GM18909 (cell line): ENCODE data around the gene TSPAN10.

Experiments used
- ATAC-seq: cut with Tn5 transposase; IDR thresholded peaks from one replicate; pipeline ENCODE4 v1.9.1; 2021; ENCODE audit warnings: mild to moderate bottlenecking; ENCODE audit not compliant: unreplicated experiment, poor library complexity

The TSPAN10 gene

DNA sequence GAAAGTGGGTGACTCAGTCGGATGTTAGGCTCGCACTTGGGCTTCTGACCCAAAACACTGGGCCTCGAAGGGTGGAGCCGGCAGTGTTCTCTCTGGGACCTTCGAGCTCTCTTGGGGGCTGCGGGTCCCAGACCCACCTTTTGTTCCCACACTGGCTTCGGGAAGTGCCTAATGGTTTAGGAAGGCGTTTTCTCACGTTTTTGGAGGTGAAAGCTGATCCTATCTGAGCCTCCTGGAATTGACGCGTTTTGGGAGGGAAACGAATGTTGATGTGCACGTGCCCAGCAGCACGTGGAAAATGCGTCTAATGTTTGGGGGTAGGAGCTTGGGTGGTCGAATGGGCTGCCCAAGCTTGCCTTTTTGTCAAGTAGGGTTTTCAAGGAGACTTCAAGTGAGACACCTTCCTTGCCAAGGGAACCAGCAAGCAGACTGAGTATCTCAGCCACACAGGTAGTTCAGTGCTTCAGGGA, 47.5 kb downstream of the TSPAN10 start:
- ATAC-seq = no peak

DNA sequence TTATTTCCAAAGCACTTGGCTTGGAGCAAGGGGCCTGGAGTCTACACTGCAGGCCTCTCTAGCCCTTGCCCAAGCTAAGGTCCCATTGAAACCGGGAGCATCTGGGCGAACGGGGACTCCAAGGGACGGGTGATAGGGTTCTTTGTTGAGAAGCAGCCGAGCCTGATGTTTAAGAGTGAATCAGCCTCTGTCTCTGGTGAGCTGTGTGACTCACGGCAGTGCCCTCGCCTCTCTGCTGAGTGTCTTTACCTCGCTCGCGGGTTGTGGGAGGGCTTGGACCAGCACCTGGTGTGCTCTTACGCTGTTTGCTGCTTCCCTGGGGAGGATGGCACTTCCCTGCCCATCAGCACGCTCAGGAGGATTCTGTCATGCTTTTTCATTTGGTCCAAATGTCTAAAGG, 48.1 kb downstream of the TSPAN10 start:
- no peak for ATAC-seq

DNA sequence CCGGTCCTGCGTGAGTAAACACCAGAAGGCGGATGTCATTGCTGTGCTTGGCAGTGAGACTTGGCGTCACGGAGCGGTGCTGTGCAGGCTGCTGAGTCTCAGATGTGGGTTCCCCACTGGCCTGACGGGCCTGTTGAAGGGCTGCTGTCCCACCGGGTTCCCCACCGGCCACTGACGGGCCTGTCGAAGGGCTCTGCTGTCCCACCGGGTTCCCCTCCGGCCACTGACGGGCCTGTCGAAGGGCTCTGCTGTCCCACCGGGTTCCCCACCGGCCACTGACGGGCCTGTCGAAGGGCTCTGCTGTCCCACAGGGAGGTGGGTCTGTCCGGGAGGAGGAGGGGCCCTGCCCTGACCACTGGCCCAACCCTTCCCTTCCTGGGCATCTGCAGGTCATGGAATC, 49.6 kb downstream of the TSPAN10 start:
- ATAC-seq = no peak

DNA sequence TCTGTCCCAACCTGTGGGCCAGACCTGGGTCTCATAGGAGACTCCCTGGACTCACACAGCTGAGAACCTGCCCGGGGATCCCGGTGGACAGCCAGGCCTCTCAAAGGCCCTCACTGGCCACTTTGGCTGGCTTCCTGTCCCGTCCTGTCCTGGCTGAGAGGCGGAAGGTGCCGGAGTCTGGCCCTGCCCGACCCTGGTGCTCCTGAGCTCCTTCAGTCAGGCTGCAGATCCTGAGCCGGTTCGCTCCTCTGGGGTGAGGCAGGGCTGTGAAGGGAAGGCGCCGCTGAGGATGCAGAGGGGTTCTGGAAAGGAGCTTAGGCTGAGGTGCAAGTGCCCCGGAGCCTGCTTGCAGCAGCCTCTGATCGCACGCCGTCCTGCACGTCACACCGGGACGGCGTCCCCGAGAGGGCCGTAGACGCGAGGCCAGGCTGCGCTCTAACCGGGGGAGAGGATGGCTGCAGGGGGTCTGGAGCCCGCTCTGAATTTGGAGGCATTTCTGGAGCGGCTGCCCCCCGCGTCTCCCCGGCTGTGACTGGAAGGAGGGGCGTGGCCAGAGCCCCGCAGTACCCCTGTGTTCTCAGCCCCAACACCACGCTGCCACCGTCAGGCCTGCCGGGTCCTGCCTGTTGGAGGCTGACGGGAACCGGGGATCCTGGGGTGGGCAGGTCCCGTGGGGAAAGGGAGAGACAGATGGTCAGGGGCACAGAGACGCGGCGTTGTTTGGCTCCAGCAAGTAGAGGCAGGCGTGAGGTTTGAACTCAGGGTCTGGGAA, 51.0 kb downstream of the TSPAN10 start:
- no peak for ATAC-seq

DNA sequence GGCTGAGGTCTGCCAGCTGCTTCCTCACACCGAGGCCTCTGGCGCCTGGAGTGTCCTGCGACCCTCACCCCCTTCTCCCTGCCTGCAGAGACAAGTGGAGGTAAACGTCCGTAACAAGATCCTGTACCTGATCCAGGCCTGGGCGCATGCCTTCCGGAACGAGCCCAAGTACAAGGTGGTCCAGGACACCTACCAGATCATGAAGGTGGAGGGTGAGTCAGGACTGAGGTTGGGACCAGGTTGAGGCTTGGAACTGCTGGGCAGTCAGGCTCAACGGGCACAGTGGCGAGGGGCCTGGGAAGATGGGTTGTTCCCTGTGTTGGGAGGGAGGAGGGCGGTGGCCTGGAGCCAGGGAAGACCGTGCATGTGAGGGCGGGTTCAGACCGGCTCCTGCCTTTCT, 51.6 kb downstream of the TSPAN10 start:
- ATAC-seq = no peak

DNA sequence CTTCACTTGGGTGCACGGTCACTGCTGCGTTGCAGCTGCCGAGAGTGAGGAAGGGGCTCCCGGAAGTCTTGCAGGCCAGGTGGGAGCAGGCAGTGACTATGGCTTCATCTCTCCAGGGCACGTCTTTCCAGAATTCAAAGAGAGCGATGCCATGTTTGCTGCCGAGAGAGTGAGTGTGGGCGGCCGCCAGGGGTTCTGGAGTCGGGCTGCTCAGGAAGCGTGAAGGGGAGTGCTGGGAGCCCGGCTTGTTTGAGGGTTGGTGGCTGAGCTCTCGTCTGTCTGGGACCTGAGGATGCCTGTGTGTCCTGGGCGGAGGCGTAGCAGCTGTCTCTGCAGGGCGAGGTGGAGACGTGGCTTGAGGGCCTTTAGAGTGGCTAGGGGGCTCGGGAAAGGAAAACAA, 53.1 kb downstream of the TSPAN10 start:
- ATAC-seq = no peak

DNA sequence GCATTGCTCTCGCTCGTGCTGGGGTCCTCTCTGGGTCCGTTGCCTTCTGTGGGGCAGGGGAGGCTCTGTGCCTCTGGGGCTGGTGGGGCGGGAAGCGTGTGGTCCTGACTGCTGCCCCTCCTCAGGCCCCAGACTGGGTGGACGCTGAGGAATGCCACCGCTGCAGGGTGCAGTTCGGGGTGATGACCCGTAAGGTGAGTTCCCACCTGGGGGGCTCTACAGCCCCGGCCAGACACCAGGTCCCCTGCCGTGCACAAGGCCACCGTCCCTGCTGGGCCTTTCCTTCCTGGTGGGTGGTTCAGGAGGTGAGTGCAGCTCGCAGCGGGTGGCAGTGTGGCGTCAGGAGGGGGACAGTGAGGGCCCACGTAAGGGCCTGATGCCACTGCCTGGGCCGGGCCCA, 53.6 kb downstream of the TSPAN10 start:
- ATAC-seq = no peak

DNA sequence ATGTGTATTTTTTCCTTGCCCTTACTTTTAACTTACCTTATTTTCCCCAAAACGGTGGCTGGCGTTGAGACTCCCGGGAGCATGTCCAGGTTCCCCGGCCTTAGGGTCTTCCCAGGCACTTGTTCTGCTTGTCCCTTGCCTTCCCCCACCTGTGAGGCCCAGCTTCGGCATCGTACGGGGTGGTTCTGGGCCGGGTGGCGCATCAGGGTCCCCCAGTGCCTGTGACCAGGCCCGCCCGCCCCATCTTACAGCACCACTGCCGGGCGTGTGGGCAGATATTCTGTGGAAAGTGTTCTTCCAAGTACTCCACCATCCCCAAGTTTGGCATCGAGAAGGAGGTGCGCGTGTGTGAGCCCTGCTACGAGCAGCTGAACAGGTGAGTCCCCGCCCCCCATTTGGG, 54.2 kb downstream of the TSPAN10 start:
- no peak for ATAC-seq

DNA sequence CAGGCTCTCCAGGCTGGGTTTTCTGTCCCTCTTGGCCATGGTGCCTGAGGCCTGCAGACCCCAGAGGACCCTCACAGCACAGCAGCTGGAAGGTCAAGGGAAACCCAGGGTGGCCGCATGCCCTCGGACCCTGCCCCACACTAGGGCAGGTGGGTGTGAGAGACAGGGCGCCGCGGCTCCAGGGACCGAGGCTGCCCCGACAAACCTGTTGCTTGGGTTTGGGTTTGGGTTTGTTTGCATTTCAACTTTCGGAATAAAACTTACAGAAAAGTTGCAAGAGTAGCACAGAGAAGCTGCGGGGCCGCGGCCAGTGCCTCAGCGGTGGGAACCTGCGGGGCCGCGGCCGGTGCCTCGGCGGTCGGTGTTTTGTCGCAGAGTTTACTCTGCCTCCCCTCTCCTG, 54.6 kb downstream of the TSPAN10 start:
- ATAC-seq = no peak

DNA sequence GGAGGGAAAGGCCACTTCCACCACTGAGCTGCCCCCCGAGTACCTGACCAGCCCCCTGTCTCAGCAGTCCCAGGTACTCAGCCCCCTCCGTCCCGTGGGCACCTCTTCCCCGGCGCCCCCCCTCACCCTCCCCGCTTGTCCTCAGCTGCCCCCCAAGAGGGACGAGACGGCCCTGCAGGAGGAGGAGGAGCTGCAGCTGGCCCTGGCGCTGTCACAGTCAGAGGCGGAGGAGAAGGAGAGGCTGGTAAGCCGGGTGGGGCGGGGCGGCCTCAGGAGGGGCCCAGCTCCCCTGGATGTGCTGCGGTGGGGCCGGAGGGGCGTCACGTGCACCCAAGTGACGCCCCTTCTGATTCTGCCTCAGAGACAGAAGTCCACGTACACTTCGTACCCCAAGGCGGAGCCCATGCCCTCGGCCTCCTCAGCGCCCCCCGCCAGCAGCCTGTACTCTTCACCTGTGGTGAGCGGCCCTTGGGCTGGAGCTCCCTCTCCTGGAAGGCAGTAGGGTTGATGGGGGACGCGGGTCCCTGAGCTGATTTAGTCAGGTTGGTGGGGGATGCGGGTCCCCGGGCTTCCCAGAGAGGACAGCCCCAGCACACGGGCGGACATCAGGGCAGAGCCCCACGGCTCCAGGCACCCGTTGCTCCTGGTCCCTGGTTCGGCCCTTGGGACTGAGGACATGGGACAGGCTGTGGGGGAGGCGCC, 56.7 kb downstream of the TSPAN10 start:
- ATAC-seq = no peak

DNA sequence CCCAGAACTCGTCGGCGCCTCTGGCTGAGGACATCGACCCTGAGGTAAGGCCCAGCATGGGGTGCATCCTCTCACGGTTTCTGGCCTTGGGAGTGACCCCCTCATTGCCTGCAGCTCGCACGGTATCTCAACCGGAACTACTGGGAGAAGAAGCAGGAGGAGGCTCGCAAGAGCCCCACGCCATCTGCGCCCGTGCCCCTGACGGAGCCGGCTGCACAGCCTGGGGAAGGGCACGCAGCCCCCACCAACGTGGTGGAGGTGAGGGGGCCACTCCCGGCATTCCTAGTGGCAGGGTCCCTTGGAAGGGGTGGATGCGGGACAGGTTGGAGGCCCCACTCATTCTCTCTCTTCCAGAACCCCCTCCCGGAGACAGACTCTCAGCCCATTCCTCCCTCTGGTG, 57.8 kb downstream of the TSPAN10 start:
- no peak for ATAC-seq

DNA sequence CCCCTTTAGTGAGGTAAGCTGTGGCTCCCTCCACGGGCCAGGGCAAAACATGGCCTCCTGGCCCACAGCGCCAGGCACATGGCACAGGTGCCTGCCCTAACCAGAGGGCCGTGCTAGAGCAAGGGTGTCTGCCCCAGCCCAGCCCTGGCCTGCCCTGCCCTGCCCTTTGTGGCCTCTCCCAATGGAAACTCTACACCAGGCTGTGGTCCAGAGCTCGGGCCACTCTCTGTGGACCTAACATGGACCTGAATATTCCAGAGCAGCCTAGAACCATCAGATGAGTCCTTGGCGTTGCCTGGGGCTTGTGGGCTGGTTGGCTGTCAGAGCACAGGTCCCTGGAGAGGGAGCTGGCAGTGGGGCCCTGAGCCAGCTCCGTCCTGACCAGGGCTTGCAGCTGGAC, 58.2 kb downstream of the TSPAN10 start:
- ATAC-seq = no peak

DNA sequence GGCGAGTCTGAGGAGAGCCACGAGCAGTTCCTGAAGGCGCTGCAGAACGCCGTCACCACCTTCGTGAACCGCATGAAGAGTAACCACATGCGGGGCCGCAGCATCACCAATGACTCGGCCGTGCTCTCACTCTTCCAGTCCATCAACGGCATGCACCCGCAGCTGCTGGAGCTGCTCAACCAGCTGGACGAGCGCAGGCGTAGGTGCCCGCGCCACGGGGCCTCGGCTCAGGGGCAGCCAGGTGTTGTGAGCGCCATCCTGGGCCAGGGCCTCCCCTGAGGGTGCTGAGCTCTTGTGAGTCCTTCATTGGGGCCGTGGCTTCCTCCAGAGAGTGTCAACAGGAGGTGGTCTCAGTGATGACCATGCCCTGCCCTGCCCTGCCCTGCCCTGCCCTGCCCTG, 58.8 kb downstream of the TSPAN10 start:
- no peak for ATAC-seq

DNA sequence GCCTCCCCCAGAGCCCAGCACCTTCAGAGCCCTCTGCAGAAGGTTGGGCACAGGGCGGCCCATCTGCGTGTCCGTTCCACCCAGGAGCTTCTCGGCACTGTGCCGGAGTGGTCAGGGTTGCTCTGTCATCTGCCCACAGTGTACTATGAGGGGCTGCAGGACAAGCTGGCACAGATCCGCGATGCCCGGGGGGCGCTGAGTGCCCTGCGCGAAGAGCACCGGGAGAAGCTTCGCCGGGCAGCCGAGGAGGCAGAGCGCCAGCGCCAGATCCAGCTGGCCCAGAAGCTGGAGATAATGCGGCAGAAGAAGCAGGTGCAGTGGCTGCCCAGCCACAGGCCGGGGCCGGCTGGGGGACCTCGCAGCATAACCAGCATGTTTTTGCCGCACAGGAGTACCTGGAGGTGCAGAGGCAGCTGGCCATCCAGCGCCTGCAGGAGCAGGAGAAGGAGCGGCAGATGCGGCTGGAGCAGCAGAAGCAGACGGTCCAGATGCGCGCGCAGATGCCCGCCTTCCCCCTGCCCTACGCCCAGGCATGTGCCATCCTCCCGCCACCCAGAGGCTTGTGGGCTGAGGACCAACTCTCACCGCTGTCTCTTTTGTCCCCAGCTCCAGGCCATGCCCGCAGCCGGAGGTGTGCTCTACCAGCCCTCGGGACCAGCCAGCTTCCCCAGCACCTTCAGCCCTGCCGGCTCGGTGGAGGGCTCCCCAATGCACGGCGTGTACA, 59.4 kb downstream of the TSPAN10 start:
- no peak for ATAC-seq

DNA sequence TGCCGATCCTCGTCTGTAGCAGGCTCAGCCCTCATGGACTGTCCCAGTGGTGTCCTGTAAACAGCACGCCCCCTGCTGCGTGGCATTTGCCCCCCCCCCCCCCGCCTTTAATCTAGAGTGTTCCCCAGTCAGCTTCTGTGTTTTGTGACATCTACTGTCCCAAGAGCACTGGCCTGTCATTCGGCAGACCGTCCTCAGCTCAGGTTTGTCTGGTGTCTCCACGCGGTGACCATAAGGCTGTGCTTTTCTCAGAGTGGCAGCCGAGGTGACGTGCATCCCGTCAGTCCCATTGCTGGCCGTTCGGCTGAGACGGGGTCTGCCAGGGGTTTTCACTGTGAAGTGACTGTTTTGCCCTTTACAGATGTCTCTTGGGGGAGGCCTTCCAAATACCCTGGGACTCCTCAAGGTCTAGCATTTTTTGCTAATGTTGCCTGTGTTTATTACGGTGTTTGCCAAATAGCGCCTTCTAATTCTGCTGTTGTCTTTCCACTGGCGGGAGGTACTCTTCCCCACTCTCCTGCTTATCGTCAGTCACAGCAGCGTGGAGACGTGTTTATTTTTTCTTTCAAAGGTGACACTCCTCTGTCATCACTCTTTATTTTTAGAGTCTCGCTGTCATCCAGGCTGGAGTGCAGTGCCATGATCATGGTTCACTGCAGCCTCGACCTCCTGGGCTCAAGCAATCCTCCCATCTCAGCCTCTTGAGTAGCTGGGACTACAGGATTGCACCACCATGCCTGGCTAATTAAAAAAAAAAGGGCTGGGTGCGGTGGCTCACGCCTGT, 60.5 kb downstream of the TSPAN10 start:
- no peak for ATAC-seq
